GM23338 (cell line): ENCODE measurements around the gene PHKG2. TPM values are rescaled to one million over a fixed set of nuclear protein-coding genes. Genes with fewer than 3 reads are reported as not detected.
A peak's percentile ranks its signal among the peaks of the same experiment; 100 is the strongest.

Experiments
- ATAC-seq: fragments of 200-7000 bp; cut with Tn5 transposase; 3 replicates; pipeline ENCODE4 v1.9.1; 2020
- DNase-seq: peaks from one replicate; pipeline ENCODE4 v3.0.0-alpha.2; 2015; ENCODE audit warnings: low spot score
- H2AFZ ChIP-seq: fragments of 200-600 bp; sonication (generic); 2 replicates; pipeline ENCODE4 v1.8.0; 2016; ENCODE audit warnings: antibody characterized with exemption, mild to moderate bottlenecking, moderate library complexity
- H3F3A ChIP-seq: fragments of 200-600 bp; sonication (generic); replicated peaks from 2 replicates; pipeline ENCODE4 v1.8.0; 2017; ENCODE audit warnings: antibody characterized with exemption, mixed run types, low read depth
- H3K27ac ChIP-seq: fragments of 200-600 bp; sonication (generic); 2 replicates; pipeline ENCODE4 v1.6.1; 2016; ENCODE audit warnings: low read depth
- H3K27me3 ChIP-seq: fragments of 200-600 bp; sonication (generic); 2 replicates; pipeline ENCODE4 v1.8.0; 2016; ENCODE audit warnings: mild to moderate bottlenecking, mixed run types, moderate library complexity; ENCODE audit not compliant: insufficient read depth
- H3K36me3 ChIP-seq: fragments of 200-600 bp; sonication (generic); 2 replicates; pipeline ENCODE4 v1.8.0; 2016; ENCODE audit warnings: mild to moderate bottlenecking; ENCODE audit not compliant: insufficient read depth
- H3K4me1 ChIP-seq: fragments of 200-600 bp; sonication (generic); 2 replicates; pipeline ENCODE4 v1.8.0; 2016; ENCODE audit warnings: mild to moderate bottlenecking, moderate library complexity; ENCODE audit not compliant: insufficient read depth
- H3K4me2 ChIP-seq: fragments of 200-600 bp; sonication (generic); 2 replicates; pipeline ENCODE4 v1.7.1; 2017; ENCODE audit warnings: mixed run types
- H3K4me3 ChIP-seq: fragments of 200-600 bp; sonication (generic); 2 replicates; pipeline ENCODE4 v1.6.1; 2016; ENCODE audit warnings: mixed run types
- H3K79me2 ChIP-seq: fragments of 200-600 bp; sonication (generic); replicated peaks from 2 replicates; pipeline ENCODE4 v1.8.0; 2017; ENCODE audit warnings: mild to moderate bottlenecking; ENCODE audit not compliant: insufficient read depth
- H3K9me2 ChIP-seq: fragments of 200-600 bp; sonication (generic); 2 replicates; pipeline ENCODE4 v1.8.0; 2017; ENCODE audit not compliant: insufficient read depth
- H4K20me1 ChIP-seq: fragments of 200-600 bp; sonication (generic); replicated peaks from 2 replicates; pipeline ENCODE4 v1.8.0; 2017; ENCODE audit warnings: mild to moderate bottlenecking; ENCODE audit not compliant: insufficient read depth
- H3K27ac Mint-ChIP-seq: 2 replicates; pipeline ENCODE4 v1.8.0; 2020; ENCODE audit warnings: inconsistent platforms, mild to moderate bottlenecking, moderate library complexity, mixed read lengths
- H3K27me3 Mint-ChIP-seq: 3 replicates; pipeline ENCODE4 v1.8.0; 2022; ENCODE audit warnings: low read depth, mild to moderate bottlenecking, moderate library complexity, mixed read lengths, inconsistent platforms; ENCODE audit not compliant: insufficient read depth, poor library complexity
- H3K36me3 Mint-ChIP-seq: 3 replicates; pipeline ENCODE4 v1.8.0; 2021; ENCODE audit warnings: low read depth, mild to moderate bottlenecking, inconsistent platforms, moderate library complexity, mixed read lengths
- H3K4me1 Mint-ChIP-seq: 3 replicates; pipeline ENCODE4 v1.8.0; 2020; ENCODE audit warnings: mild to moderate bottlenecking, inconsistent platforms, mixed read lengths
- H3K4me3 Mint-ChIP-seq: 3 replicates; pipeline ENCODE4 v1.8.0; 2021; ENCODE audit warnings: moderate library complexity, mild to moderate bottlenecking, inconsistent platforms, mixed read lengths
- H3K9me3 Mint-ChIP-seq: 3 replicates; pipeline ENCODE4 v1.8.0; 2020; ENCODE audit warnings: moderate library complexity, mild to moderate bottlenecking, inconsistent platforms, mixed read lengths
- CTCF ChIP-seq, 2 experiments: fragments of 200-600 bp in 1 of 2; sonication (generic) in 1 of 2; conservative IDR thresholded peaks; 2 replicates each; pipeline versions ENCODE4 v1.5.1 to v1.6.1; 2016 to 2017; ENCODE audit warnings: antibody characterized with exemption in 2 of 2, low read depth in 2 of 2, mild to moderate bottlenecking in 2 of 2, moderate library complexity in 1 of 2
- EZH2 ChIP-seq: fragments of 200-600 bp; sonication (generic); IDR thresholded peaks from one replicate; pipeline ENCODE4 v1.8.0; 2017; ENCODE audit warnings: antibody characterized with exemption, mild to moderate bottlenecking, low read depth; ENCODE audit not compliant: unreplicated experiment
- NANOG ChIP-seq: IDR thresholded peaks from 2 replicates; pipeline ENCODE4 v1.6.1; 2016; ENCODE audit warnings: antibody characterized with exemption, borderline replicate concordance
- ZNF114 ChIP-seq: fragments of 250-450 bp; sonication (Bioruptor Pico); IDR thresholded peaks from 2 replicates; pipeline ENCODE4 v1.5.0; 2020; ENCODE audit warnings: mild to moderate bottlenecking, moderate library complexity
- polyA plus RNA-seq: library from polyadenylated mRNA; unstranded; fragments of >200 nt; fragmentation: Nextera tagmentation; extraction: Ambion mirVana; gene quantifications from 2 replicates; pipeline ENCODE4 v1.2.1, GENCODE V29; 2016
- total RNA-seq: library from RNA; depleted of rRNA; stranded (reverse); fragments of >200 nt; shearing (Covaris generic); gene quantifications from 2 replicates; pipeline ENCODE4 v1.2.3, GENCODE V29; 2014
- TF ChIP-seq, protein P1 (sequence below): fragments of 250-450 bp; sonication (Bioruptor Pico); IDR thresholded peaks from 2 replicates; pipeline ENCODE4 v1.5.0; 2020; ENCODE audit warnings: mild to moderate bottlenecking, moderate library complexity

PHKG2 gene
- total and polyA plus RNA-seq, 2 experiments from 2014 or later, result 26.9 to 27.0 TPM

- no peak for TF ChIP-seq CTCF (conservative IDR thresholded peaks at IDR 0.05; ENCODE audit: low read depth in 2 of 2)
- TF ChIP-seq EZH2, result no peak
- TF ChIP-seq, protein P1, sequence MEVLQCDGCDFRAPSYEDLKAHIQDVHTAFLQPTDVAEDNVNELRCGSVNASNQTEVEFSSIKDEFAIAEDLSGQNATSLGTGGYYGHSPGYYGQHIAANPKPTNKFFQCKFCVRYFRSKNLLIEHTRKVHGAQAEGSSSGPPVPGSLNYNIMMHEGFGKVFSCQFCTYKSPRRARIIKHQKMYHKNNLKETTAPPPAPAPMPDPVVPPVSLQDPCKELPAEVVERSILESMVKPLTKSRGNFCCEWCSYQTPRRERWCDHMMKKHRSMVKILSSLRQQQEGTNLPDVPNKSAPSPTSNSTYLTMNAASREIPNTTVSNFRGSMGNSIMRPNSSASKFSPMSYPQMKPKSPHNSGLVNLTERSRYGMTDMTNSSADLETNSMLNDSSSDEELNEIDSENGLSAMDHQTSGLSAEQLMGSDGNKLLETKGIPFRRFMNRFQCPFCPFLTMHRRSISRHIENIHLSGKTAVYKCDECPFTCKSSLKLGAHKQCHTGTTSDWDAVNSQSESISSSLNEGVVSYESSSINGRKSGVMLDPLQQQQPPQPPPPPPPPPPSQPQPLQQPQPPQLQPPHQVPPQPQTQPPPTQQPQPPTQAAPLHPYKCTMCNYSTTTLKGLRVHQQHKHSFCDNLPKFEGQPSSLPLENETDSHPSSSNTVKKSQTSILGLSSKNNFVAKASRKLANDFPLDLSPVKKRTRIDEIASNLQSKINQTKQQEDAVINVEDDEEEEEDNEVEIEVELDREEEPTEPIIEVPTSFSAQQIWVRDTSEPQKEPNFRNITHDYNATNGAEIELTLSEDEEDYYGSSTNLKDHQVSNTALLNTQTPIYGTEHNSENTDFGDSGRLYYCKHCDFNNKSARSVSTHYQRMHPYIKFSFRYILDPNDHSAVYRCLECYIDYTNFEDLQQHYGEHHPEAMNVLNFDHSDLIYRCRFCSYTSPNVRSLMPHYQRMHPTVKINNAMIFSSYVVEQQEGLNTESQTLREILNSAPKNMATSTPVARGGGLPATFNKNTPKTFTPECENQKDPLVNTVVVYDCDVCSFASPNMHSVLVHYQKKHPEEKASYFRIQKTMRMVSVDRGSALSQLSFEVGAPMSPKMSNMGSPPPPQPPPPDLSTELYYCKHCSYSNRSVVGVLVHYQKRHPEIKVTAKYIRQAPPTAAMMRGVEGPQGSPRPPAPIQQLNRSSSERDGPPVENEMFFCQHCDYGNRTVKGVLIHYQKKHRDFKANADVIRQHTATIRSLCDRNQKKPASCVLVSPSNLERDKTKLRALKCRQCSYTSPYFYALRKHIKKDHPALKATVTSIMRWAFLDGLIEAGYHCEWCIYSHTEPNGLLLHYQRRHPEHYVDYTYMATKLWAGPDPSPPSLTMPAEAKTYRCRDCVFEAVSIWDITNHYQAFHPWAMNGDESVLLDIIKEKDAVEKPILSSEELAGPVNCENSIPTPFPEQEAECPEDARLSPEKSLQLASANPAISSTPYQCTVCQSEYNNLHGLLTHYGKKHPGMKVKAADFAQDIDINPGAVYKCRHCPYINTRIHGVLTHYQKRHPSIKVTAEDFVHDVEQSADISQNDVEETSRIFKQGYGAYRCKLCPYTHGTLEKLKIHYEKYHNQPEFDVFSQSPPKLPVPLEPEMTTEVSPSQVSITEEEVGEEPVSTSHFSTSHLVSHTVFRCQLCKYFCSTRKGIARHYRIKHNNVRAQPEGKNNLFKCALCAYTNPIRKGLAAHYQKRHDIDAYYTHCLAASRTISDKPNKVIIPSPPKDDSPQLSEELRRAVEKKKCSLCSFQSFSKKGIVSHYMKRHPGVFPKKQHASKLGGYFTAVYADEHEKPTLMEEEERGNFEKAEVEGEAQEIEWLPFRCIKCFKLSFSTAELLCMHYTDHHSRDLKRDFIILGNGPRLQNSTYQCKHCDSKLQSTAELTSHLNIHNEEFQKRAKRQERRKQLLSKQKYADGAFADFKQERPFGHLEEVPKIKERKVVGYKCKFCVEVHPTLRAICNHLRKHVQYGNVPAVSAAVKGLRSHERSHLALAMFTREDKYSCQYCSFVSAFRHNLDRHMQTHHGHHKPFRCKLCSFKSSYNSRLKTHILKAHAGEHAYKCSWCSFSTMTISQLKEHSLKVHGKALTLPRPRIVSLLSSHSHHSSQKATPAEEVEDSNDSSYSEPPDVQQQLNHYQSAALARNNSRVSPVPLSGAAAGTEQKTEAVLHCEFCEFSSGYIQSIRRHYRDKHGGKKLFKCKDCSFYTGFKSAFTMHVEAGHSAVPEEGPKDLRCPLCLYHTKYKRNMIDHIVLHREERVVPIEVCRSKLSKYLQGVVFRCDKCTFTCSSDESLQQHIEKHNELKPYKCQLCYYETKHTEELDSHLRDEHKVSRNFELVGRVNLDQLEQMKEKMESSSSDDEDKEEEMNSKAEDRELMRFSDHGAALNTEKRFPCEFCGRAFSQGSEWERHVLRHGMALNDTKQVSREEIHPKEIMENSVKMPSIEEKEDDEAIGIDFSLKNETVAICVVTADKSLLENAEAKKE (CRISPR knock-in tag), result no peak
Observed at GRCh38 chr16:30760001-30760559, 11.9 kb downstream of the PHKG2 start (continued).

GRCh38 chr16:30760577-30761426 is 12.6 kb downstream of the PHKG2 start:
- Histone ChIP-seq H3K4me1 (peaks cover 6% of the 10 kb centered on the region; the same call in 1 of the 2 replicates), H4K20me1 (peaks cover 20% of the 10 kb centered on the region), H3K36me3 (peaks cover 26% of the 10 kb centered on the region), H3K27me3 (no peaks in the 10 kb centered on the region), H3K79me2 (peaks cover 24% of the 10 kb centered on the region), H2AFZ (peak overlapping the region; percentile 67), H3K27ac (no peak overlapping the region), H3K4me3 (peak overlapping the region; percentile 79), H3K4me2 (peak overlapping the region; percentile 88), H3K9me2 (no peaks in the 10 kb centered on the region), H3F3A (0 out of 2 replicates have a peak, but pooled peaks cover 7% of the 10 kb centered on the region)
- H3K4me3 Mint-ChIP-seq, result peak overlapping the region; percentile 95
- H3K4me1 Mint-ChIP-seq, result peaks cover 16% of the 10 kb centered on the region
- ATAC-seq (no peak), DNase-seq (no peak)
- H3K27ac Mint-ChIP-seq, result peak overlapping the region; percentile 33; the same call in 1 of the 2 replicates
- H3K27me3 Mint-ChIP-seq, result peaks cover 29% of the 10 kb centered on the region
- no peaks in the 10 kb centered on the region; the same call in 2 of the 3 replicates for H3K9me3 Mint-ChIP-seq
- H3K36me3 Mint-ChIP-seq, result peaks cover 43% of the 10 kb centered on the region
- TF ChIP-seq NANOG (no peak), ZNF114 (CRISPR knock-in tag) (no peak)
- TF ChIP-seq, protein P1 (CRISPR knock-in tag), result no peak
